ENCODE measurements around the gene UNC13A.
"Not testable (repeated sequence)": the region's sequence is repeated elsewhere in the genome, so short reads cannot be mapped to it uniquely, and the experiment has no call there.

The UNC13A gene

DNA sequence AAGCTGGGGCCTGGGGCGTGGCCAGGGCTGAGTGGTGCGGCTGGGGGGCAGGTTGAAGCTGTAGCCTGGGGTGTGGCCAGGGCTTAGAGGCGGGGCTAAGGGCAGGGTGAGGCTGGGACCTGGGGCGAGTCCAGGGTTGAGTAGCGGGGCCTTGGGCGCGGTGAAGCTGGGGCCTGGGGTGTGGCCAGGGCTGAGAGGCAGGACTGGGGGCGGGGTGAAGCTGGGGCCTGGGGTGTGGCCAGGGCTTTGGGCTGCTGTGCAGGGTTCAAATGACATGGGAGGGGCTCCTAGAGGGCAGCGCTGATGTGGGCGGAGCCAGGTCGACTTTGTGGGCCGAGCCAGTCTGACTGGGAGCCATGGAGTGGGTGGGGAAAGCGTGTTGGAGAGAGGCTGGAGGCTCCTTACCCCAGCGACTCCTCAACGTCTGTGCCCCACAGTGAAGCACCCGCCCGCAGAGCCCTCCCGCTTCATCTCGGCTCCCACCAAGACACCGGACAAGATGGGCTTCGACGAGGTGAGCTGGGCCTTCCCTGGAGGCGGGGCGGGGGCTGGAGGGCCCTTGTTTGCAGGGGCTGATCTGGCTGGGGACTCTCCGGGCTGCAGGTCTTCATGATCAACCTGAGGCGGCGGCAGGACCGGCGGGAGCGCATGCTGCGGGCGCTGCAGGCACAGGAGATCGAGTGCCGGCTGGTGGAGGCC lies 111.2 kb downstream of the UNC13A start:
- no peak for DNase-seq
- H3K4me1 Mint-ChIP-seq (ENCODE audit: low read depth), result peaks cover 2% of the 10 kb centered on the region
- H3K9me3 Mint-ChIP-seq, result no peaks in the 10 kb centered on the region
- H3K36me3 Mint-ChIP-seq (ENCODE audit: low read depth), result peaks cover 88% of the 10 kb centered on the region
- H3K27ac Mint-ChIP-seq, result no peak overlapping the region
- no peak overlapping the region for H3K4me3 Mint-ChIP-seq
- no peaks in the 10 kb centered on the region for H3K27me3 Mint-ChIP-seq

DNA sequence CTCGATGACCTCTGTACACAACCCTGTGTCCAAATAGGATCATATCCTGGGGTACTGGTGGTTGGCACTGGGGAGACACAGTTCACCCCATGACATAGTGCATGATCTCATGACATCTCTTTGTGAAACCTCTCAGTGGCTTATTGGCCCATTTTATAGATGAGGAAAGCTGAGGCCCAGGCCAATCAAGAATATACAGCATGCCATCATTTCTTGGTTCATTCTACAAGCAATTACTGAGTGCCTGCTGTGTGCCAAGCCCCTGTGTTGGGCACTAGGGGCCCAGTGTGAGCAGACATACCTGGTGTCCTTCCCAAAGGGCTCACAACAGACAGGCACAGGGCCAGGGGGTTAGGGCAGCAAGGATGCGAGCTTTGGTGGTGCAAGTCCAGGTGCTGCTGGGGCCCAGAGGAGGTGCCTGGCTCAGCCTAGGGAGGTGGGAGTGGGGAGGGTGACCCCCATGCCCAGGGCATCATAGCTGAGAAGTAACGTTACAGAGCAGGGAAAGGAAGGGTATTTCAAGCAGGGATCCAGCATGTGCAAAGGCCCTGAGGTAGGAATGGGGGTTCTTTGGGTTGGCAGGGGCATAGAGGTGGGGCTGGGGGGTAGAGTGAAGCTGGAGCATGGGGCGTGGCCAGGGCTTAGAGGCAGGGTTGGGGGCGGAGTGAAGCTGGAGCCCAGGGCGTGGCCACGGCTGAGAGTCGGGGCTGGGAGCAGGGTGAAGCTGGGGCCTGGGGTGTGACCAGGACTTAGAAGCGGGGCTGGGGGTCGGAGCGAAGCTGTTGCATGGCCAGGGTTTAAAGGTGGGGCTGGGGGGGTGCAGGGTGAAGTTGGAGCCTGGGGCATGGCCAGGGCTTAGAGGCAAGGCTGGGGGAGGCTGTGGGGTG lies 112.0 kb downstream of the UNC13A start:
- no peaks in the 10 kb centered on the region for H3K27me3 Mint-ChIP-seq
- H3K4me3 Mint-ChIP-seq, result no peak overlapping the region
- peaks cover 88% of the 10 kb centered on the region for H3K36me3 Mint-ChIP-seq (ENCODE audit: low read depth)
- peaks cover 2% of the 10 kb centered on the region for H3K4me1 Mint-ChIP-seq (ENCODE audit: low read depth)
- DNase-seq, result no peak
- no peak overlapping the region for H3K27ac Mint-ChIP-seq
- H3K9me3 Mint-ChIP-seq, result no peaks in the 10 kb centered on the region

- H3K27ac Mint-ChIP-seq, result no peak overlapping the region
- DNase-seq, result no peak
- H3K36me3 Mint-ChIP-seq (ENCODE audit: low read depth), result peaks cover 83% of the 10 kb centered on the region
- peaks cover 2% of the 10 kb centered on the region for H3K4me1 Mint-ChIP-seq (ENCODE audit: low read depth)
- no peaks in the 10 kb centered on the region for H3K27me3 Mint-ChIP-seq
- H3K4me3 Mint-ChIP-seq, result no peak overlapping the region
- no peaks in the 10 kb centered on the region for H3K9me3 Mint-ChIP-seq
Observed at GRCh38 chr19:17572638-17573037, 115.5 kb downstream of the UNC13A start.

DNA sequence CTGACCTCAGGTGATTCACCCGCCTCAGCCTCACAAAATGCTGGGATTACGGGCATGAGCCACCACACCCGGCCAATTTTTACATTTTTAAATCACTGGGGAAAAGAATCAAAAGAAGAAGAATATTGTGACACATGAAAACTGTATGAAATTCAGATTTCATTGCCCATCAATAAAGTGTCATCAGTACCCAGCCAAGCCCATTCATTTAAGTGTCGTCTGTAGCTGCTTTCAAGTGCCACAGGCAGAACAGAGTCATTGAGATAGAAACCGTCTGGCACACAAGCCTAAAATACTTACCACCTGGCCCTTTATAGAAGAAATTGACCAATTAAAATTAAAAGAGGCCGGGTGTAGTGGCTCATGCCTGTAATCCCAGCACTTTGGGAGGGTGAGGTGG lies 117.4 kb downstream of the UNC13A start:
- peaks cover 2% of the 10 kb centered on the region for H3K4me1 Mint-ChIP-seq (ENCODE audit: low read depth)
- DNase-seq, result no peak
- no peak overlapping the region for H3K4me3 Mint-ChIP-seq
- no peaks in the 10 kb centered on the region for H3K9me3 Mint-ChIP-seq
- no peaks in the 10 kb centered on the region for H3K27me3 Mint-ChIP-seq
- H3K27ac Mint-ChIP-seq, result no peak overlapping the region
- H3K36me3 Mint-ChIP-seq (ENCODE audit: low read depth), result peaks cover 85% of the 10 kb centered on the region

- not testable (repeated sequence) for H3K27ac Mint-ChIP-seq
- H3K36me3 Mint-ChIP-seq (ENCODE audit: low read depth), result peaks cover 85% of the 10 kb centered on the region
Observed at GRCh38 chr19:17570291-17570690, 117.9 kb downstream of the UNC13A start.

DNA sequence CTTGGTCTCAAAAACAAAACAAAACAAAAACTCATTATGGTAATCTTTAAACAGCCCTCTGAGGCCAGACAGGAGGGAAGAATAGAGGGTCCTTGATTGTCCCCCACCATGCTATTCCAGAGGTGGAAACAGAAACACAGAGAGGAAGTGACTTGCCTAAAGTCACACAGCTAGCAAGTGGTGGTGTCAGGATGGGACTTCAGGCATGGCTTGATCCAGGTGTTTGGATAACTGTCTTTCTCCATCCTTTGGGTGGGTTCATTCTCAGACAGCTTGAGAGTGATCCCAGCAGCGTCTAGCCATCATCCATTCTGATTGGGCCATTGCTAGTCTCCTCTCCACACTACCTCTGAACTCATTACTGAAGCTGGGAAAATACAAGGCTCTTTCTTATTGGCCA lies 120.2 kb downstream of the UNC13A start:
- Mint-ChIP-seq H3K9me3 (no peaks in the 10 kb centered on the region), H3K36me3 (ENCODE audit: low read depth) (peaks cover 87% of the 10 kb centered on the region), H3K4me1 (ENCODE audit: low read depth) (no peaks in the 10 kb centered on the region), H3K27me3 (no peaks in the 10 kb centered on the region), H3K27ac (no peak overlapping the region), H3K4me3 (no peak overlapping the region)
- no peak for DNase-seq

More at GRCh38 chr19:17570291-17570690, 117.9 kb downstream of the UNC13A start:
- H3K4me1 Mint-ChIP-seq (ENCODE audit: low read depth); H3K27me3 Mint-ChIP-seq; DNase-seq; H3K9me3 Mint-ChIP-seq; H3K4me3 Mint-ChIP-seq: not testable (repeated sequence)

DNA sequence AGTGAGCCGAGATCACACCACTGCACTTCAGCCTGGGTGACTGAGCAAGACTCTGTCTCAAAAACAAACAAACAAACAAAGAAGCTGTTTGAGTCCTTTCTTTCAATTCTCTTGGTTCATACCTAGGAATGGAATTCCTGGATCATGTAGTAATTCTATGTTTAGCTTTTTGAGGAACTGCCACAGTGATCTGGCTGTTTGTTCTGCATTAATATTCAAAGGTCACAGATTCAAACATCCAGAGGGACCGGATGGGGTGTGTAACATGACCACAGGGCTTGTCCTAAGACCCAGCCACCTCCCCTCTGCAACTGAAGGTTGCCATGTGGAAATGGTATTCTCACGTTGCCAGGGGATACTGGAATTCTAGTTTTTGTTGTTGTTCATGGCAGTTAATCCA lies 122.5 kb downstream of the UNC13A start:
- DNase-seq, result no peak
- Mint-ChIP-seq H3K4me3 (no peak overlapping the region), H3K4me1 (ENCODE audit: low read depth) (peaks cover 2% of the 10 kb centered on the region), H3K27me3 (no peaks in the 10 kb centered on the region), H3K36me3 (ENCODE audit: low read depth) (peaks cover 86% of the 10 kb centered on the region), H3K9me3 (no peaks in the 10 kb centered on the region), H3K27ac (no peak overlapping the region)

DNA sequence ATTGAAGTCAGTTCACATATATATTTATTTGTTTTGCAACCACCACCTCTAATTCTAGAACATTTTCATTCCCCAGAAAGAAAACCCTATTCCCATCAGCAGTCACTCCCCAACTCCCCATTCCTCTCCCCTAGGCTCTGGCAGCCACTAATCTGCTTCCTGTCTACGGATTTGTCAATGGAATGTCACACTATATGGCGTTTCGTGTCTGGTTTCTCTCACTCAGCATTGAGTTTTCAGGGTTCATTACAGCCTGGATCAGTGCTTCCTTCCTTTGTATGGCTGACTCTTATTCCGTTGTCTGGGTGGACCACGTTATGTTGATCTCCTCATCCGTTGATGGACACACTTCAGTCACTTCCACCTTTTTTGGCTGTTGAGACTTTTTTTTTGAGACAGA lies 123.4 kb downstream of the UNC13A start:
- Mint-ChIP-seq H3K9me3 (no peaks in the 10 kb centered on the region), H3K4me3 (no peak overlapping the region), H3K27me3 (no peaks in the 10 kb centered on the region), H3K4me1 (ENCODE audit: low read depth) (peaks cover 7% of the 10 kb centered on the region), H3K27ac (no peak overlapping the region), H3K36me3 (ENCODE audit: low read depth) (peaks cover 89% of the 10 kb centered on the region)
- no peak for DNase-seq

GRCh38 chr19:17562561-17562960 lies 125.6 kb downstream of the UNC13A start:
- Mint-ChIP-seq H3K9me3 (no peaks in the 10 kb centered on the region), H3K4me3 (no peak overlapping the region), H3K27me3 (no peaks in the 10 kb centered on the region), H3K4me1 (ENCODE audit: low read depth) (peaks cover 13% of the 10 kb centered on the region), H3K36me3 (ENCODE audit: low read depth) (peaks cover 85% of the 10 kb centered on the region), H3K27ac (peak overlapping the region; percentile 56)
- DNase-seq, result no peak

GRCh38 chr19:17562097-17562496 lies 126.1 kb downstream of the UNC13A start:
- H3K27ac Mint-ChIP-seq, result peak overlapping the region; percentile 56
- H3K36me3 Mint-ChIP-seq (ENCODE audit: low read depth), result peaks cover 85% of the 10 kb centered on the region
- H3K27me3 Mint-ChIP-seq, result no peaks in the 10 kb centered on the region
- no peak overlapping the region for H3K4me3 Mint-ChIP-seq
- peaks cover 16% of the 10 kb centered on the region for H3K4me1 Mint-ChIP-seq (ENCODE audit: low read depth)
- no peaks in the 10 kb centered on the region for H3K9me3 Mint-ChIP-seq
- DNase-seq, result no peak

GRCh38 chr19:17560205-17560595 lies 128.0 kb downstream of the UNC13A start:
- Mint-ChIP-seq H3K9me3 (no peaks in the 10 kb centered on the region), H3K4me1 (ENCODE audit: low read depth) (peaks cover 21% of the 10 kb centered on the region), H3K36me3 (ENCODE audit: low read depth) (peaks cover 77% of the 10 kb centered on the region), H3K27ac (peak overlapping the region; percentile 12), H3K27me3 (no peaks in the 10 kb centered on the region), H3K4me3 (no peak overlapping the region)
- DNase-seq, result no peak

DNA sequence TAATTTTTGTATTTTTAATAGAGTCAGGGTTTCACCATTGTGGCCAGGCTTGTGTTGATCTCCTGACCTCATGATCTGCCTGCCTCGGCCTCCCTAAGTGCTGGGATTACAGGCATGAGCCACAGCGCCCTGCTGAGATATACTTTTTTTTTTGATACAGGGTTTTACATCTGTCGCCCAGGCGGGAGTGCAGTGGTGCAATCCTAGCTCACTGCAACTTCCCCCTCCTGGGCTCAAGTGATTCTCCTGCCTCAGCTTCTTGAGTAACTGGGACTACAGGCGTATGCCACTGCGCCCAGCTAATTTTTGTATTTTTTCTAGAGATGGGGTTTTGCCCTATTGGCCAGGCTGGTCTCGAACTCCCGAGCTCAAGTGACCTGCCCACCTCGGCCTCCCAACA lies 130.7 kb downstream of the UNC13A start:
- Mint-ChIP-seq H3K4me3 (peak overlapping the region; percentile 90), H3K4me1 (ENCODE audit: low read depth) (peaks cover 25% of the 10 kb centered on the region), H3K27me3 (no peaks in the 10 kb centered on the region), H3K36me3 (ENCODE audit: low read depth) (peaks cover 56% of the 10 kb centered on the region), H3K9me3 (no peaks in the 10 kb centered on the region), H3K27ac (peak overlapping the region; percentile 87)
- DNase-seq, result no peak

DNA sequence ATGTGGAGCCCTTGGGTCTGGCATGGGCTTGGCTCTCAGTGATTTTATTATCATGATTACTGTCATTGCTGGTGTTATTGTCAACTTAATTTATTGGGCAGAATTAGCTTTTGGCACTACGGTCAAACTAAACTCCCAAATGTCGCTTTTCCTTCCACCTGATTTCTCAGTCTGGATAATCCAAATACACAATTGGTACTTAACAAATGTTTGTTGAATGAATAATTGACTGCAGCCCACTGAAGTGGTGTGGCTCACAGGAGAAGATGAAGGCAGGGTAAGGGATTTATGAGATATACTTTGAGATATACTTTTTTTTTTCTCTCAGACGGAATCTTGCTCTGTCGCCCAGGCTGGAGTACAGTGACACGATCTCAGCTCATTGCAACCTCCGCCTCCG lies 131.2 kb downstream of the UNC13A start:
- no peaks in the 10 kb centered on the region for H3K27me3 Mint-ChIP-seq
- no peak for DNase-seq
- peak overlapping the region; percentile 87 for H3K27ac Mint-ChIP-seq
- H3K4me1 Mint-ChIP-seq (ENCODE audit: low read depth), result peaks cover 24% of the 10 kb centered on the region
- peaks cover 52% of the 10 kb centered on the region for H3K36me3 Mint-ChIP-seq (ENCODE audit: low read depth)
- no peaks in the 10 kb centered on the region for H3K9me3 Mint-ChIP-seq
- H3K4me3 Mint-ChIP-seq, result peak overlapping the region; percentile 90

DNA sequence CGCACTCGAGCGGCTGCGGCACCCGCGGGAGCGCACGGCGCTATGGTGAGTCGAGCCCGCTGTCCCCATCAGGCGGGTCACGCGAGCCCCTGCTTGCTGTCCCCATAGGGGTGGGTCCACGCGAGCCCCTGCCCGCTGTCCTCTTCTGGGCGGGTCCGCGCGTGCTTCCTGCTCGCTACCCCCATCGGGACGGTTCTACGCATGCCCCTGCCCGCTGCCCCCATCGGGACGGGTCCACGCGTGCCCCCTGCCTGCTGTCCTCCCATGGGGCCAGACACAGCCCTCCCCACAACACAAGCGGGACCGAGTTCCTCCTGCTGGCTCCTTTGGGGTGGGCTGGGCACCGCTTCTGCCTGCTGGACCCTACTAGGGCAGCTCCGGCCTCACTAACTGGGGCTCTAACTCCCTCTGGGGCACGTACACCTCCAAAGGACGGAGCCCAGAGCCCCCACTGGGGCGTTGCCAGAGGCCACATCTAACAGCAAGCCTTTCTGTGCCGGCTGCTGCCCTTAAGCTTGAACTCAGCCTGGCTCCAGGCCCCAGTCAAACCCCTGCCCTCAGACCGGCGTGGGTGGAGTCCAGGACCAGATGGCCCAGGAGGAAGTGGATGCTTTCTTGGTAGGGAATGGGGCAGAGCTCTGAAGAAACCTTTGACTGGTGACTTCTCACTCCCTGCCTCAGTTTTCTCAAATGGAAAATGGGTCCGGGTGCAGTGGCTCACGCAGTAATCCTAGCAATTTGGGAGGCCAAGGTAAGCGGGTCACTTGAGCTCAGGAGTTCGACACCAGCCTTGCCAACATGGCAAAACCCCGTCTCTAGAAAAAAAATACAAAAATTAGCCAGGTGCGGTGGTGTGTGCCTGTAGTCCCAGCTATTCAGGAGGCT lies 132.0 kb downstream of the UNC13A start:
- Mint-ChIP-seq H3K4me3 (peak overlapping the region; percentile 90), H3K27me3 (no peaks in the 10 kb centered on the region), H3K4me1 (ENCODE audit: low read depth) (peaks cover 23% of the 10 kb centered on the region), H3K27ac (peak overlapping the region; percentile 87), H3K9me3 (no peaks in the 10 kb centered on the region), H3K36me3 (ENCODE audit: low read depth) (peaks cover 43% of the 10 kb centered on the region)
- peak; percentile 76 for DNase-seq

All from activated T-cell treated with anti-CD3 and anti-CD28 coated beads, Interleukin-2, amount 50 U/mL, for 24 hours (primary cell).